Left cardiac atrium (tissue), 4 donors: ENCODE results near the gene PGAP3. TPM values are rescaled to one million over a fixed set of nuclear protein-coding genes. Genes with fewer than 3 reads are reported as not detected.
A peak's percentile ranks its signal among the peaks of the same experiment; 100 is the strongest.
"Not testable (repeated sequence)": the region's sequence is repeated elsewhere in the genome, so short reads cannot be mapped to it uniquely, and the experiment has no call there.

Source experiments
- ATAC-seq, 2 donors: fragments of 200-7000 bp; cut with Tn5 transposase; one replicate each; pipeline ENCODE4 v1.9.1; 2020; ENCODE audit warnings: mild to moderate bottlenecking in 2 of 2, moderate library complexity in 2 of 2
- DNase-seq: peaks from one replicate; pipeline ENCODE4 v3.0.0-alpha.2; 2020
- intact Hi-C, 2 donors: fragments of 100-400 bp; cut with DNase I; formaldehyde crosslinking; loops; one replicate each; pipeline versions ENCODE4 v1.14.1 to v1.15.1; 2022 to 2023
- long read RNA-seq: library from polyadenylated mRNA; unstranded; transcript quantifications from one replicate; pipeline ENCODE4 v2.0.0, GENCODE V29; 2021
- total RNA-seq, 2 donors: library from RNA; stranded (reverse); fragmentation: NEBNext Ultra II Directional; extraction: Animal tissue kit (Norgen Biotek cat#: 25700); gene quantifications; one replicate each; pipeline ENCODE4 v1.2.1, GENCODE V29; 2021
- donor health status: DM: no; HTN: yes; CAD: no.
- donor health status: DM: no; HTN: yes; CAD: no; lungs with severe emphysema.
- donor health status: DM: yes; HTN: yes; CAD: no.
- donor health status: Dilated cardiomyopathy.

Gene PGAP3
- 10 to 100 TPM in 1 of 2 donors, 1 to 10 TPM in 1; 9.7 to 18.1 TPM for total RNA-seq
- long read RNA-seq, transcript PGAP3-201 (8 exons, 2,737 nt): major isoform, 12 of 30 reads
- long read RNA-seq, partial matches to known transcripts: 8 of 30 reads
- long read RNA-seq, other reads (novel, unspliced or antisense): 8 of 30 reads

- DNase-seq (peak; percentile 92), ATAC-seq (peak; percentile 95 to 96)
- intact Hi-C loops: no loop called here
Observed at GRCh38 chr17:39687546-39688474, at the start of gene PGAP3. TSS of gene PGAP3 (minus strand) at chr17:39688057. CDS start at chr17:39688014, 43 bp downstream.

GRCh38 chr17:39737206-39737759, 49.4 kb upstream of the PGAP3 start:
- DNase-seq (no peak), ATAC-seq (no peak)
- intact Hi-C loops: no loop called here

GRCh38 chr17:39736319-39737165, 48.7 kb upstream of the PGAP3 start:
- DNase-seq (no peak), ATAC-seq (no peak)
- intact Hi-C loops: no loop called here

GRCh38 chr17:39735882-39736281, 48.0 kb upstream of the PGAP3 start:
- intact Hi-C loops: no loop called here
- DNase-seq (no peak), ATAC-seq (no peak)

GRCh38 chr17:39732586-39732985, 44.7 kb upstream of the PGAP3 start:
- intact Hi-C loops: loop anchor here in 1 of 2 donors (5.0 kb wide), 1 partner anchor 110 kb away; no protein-coding TSS in a partner anchor
- DNase-seq (no peak), ATAC-seq (no peak)

- intact Hi-C loops: loop anchor here in 1 of 2 donors (5.0 kb wide), 1 partner anchor 108 kb away; no protein-coding TSS in a partner anchor
- ATAC-seq: peak; percentile 97
- DNase-seq: peak; percentile 93
Observed at GRCh38 chr17:39730095-39730921, 42.5 kb upstream of the PGAP3 start, which contains the start of gene MIEN1. TSS of gene MIEN1 (minus strand) at chr17:39730532. CDS start at chr17:39730495, 37 bp downstream.

- no peak for ATAC-seq
- intact Hi-C loops: no loop called here
- DNase-seq: no peak
Observed at GRCh38 chr17:39729280-39729851, 41.5 kb upstream of the PGAP3 start.

GRCh38 chr17:39727556-39727955, 39.7 kb upstream of the PGAP3 start:
- DNase-seq (no peak), ATAC-seq (no peak)
- intact Hi-C loops: no loop called here

- intact Hi-C loops: no loop called here
Observed at GRCh38 chr17:39726617-39727016, 38.8 kb upstream of the PGAP3 start.

GRCh38 chr17:39725923-39726322, 38.1 kb upstream of the PGAP3 start:
- intact Hi-C loops, ATAC-seq, DNase-seq: not testable (repeated sequence)

More at GRCh38 chr17:39726617-39727016, 38.8 kb upstream of the PGAP3 start:
- DNase-seq: no peak
- no peak for ATAC-seq

GRCh38 chr17:39724731-39725130, 36.9 kb upstream of the PGAP3 start:
- intact Hi-C loops: no loop called here
- DNase-seq: no peak

GRCh38 chr17:39722965-39723848, 35.4 kb upstream of the PGAP3 start:
- DNase-seq (no peak), ATAC-seq (peak; percentile 25 to 36)
- intact Hi-C loops: no loop called here

More at GRCh38 chr17:39724731-39725130, 36.9 kb upstream of the PGAP3 start:
- ATAC-seq: no peak

GRCh38 chr17:39722104-39722503, 34.2 kb upstream of the PGAP3 start:
- ATAC-seq (no peak), DNase-seq (no peak)
- intact Hi-C loops: no loop called here

GRCh38 chr17:39719563-39720355, 31.9 kb upstream of the PGAP3 start:
- intact Hi-C loops: no loop called here
- no peak for DNase-seq
- ATAC-seq: no peak

- intact Hi-C loops: no loop called here
- DNase-seq: no peak
- ATAC-seq: no peak
Observed at GRCh38 chr17:39717660-39718059, 29.8 kb upstream of the PGAP3 start.
